Fibroblast of the conjunctiva (primary cell): Measurements from ENCODE around the gene TJP1.
A peak's percentile ranks its signal among the peaks of the same experiment; 100 is the strongest.
"Not testable (repeated sequence)": the region's sequence is repeated elsewhere in the genome, so short reads cannot be mapped to it uniquely, and the experiment has no call there.

Experiments used
- DNase-seq: peaks from one replicate; pipeline ENCODE4 v3.0.0-alpha.2; 2010; ENCODE audit warnings: low read depth

The TJP1 gene

DNA sequence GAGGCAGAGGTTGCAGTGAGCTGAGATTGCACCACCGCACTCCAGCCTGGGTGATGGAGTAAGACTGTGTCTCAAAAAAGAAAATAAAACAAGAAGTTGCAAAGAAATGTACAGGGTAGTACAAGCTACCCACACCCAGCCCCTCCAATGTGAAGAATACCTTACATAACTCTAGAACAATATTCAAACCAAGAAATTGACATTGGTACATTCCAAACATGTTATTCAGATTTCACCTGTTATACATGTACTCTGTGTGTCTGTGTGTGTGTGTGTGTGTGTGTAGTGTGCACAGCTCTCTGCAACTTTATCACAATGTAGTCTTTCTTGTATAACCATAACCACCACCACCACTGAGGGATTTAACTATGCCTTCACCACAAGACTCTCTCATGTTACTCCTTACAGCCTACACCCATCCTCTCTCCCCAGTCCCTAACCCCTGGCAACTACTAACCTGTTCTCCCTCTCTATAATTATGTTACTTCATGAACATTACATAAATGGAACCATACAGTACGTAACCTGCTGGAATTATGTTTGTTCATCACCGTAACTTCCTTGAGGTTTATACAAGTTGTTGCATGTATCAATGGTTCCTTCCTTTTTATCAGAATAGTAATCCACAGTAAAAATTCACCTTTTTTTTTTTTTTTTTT, 16.2 kb upstream of the TJP1 start:
- no peak for DNase-seq

DNA sequence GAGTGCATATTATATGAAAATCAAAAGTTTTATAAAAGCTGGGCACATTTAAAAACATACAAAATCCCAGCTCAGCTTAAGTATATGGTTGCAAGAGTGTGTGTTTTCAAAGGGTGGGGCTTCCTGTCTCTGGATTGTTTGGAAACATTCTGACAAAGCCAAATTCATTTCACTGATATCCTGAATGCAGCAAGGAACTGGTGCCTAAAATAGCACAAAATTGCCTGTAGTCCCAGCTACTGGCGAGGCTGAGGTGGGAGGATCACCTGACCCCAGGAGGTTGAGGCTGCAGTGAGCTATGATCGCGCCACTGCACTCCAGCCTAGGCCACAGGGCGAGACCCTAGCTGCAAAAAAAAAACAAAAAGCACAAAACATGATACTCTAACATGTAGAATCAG, 13.0 kb upstream of the TJP1 start:
- DNase-seq: no peak

DNA sequence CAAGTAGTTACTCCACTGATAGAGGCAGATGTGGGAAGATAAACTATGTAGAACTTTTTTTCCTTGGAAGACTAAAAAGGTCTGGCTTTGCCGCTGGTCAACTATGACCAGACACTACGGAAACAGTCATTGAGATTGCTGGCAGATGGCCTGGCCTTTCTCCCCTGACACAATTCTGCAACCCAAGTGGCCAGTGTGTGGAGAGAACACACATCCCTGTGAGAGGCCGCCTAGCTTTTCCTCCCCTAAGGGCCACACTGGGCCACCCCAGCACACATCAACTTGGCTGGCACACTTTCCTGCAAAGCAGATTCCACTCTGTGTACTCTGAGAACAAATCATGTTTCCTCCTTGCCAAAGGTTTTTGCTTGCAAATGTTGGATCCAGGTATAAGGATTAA, 10.4 kb upstream of the TJP1 start:
- DNase-seq: no peak

DNA sequence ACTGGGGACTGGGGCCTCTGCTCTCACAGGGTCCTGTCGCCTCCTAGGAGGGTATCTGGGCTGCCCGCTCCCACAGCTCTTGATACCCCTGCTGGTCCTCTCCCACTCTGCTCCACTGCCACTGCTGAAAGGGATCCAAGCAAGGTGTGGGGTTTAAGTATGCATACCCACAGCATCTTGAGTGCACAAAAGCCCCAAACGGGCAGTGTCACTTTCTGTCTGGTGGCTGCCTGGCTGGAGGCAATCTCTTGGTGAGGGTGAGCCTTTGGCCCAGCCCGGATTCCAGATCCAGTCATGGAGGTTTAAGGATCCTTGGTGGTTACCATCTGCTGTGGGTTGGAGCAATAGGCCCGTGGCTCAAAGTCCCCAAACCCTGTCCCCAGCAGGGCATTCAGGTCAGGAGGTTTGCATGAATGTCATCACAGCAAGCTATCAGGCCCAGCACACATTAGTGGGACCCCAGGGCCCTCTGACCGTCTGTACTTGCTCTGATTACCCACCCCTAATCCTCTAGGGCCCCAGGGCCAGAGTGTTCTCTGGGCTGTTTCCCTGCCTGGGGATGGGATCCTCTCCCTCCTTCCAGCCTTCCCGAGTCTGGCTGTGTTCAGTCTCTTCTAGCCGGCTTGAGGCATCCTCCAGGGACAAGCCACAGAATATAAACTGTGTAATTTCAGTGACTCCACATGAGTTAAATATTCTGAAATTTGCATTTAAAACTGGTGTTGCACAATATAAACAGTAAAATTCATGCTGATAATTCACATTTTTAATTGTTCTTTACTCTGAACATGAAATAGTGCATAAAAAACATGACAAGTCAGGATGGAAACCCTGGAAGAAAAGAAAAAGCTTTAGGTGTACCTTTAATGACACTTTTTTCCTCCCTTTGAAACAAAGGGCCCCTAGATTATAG, 4.9 kb upstream of the TJP1 start:
- no peak for DNase-seq

DNA sequence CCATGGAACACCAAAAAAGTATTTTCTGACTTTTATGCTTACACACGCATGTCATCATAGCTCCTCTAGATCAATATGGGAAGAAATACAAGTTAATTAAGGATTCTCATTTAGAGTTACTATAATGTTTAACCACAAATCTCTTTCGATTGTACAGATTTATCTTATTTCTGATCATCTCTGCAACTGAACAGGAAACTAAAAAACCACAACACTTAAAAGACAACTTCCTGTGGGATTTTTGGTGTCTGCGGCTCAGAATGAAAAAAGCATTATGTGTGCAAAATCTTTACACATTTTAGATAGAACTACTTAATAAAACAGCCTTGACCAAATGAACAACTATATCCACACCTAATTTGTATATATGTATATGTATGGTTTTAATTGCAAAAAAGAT, 3.0 kb upstream of the TJP1 start:
- no peak for DNase-seq

DNA sequence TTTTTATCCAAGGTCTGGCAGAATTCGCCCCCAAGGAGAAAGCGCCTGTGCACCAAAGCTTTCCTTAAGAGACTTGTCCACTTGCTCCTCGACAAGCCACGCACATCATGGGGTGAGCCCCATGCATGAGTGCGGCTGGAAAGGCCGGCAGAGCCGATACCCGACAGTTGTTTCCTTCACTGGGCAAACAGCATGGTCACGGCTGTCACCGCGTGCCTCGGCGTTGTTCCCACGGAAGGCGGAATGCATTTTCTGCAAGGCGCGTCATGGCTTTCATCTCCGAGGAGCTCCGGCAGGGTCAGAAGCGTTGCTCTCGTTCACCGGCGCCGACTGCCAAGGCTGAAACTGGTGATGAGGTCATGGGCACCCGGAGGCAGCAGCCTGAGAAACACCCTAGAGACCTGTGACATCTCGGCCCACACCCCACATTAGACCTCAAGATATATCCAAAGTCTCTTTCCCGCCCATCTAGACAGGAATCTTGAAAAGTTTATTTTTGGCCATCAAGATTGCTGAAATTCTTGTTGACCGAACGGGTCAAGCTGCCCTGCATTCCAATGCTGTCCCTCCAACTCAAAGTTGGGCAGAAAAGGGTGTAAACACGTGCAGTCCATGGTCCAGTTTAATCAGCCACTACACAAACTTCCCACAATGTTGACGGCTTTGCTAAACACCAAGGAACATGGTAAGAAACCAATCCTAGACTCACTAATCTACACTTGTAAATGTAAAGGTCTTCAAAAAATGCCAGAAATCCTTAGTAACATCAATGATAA, 604 bp upstream of the TJP1 start:
- peak; percentile 14 for DNase-seq

DNA sequence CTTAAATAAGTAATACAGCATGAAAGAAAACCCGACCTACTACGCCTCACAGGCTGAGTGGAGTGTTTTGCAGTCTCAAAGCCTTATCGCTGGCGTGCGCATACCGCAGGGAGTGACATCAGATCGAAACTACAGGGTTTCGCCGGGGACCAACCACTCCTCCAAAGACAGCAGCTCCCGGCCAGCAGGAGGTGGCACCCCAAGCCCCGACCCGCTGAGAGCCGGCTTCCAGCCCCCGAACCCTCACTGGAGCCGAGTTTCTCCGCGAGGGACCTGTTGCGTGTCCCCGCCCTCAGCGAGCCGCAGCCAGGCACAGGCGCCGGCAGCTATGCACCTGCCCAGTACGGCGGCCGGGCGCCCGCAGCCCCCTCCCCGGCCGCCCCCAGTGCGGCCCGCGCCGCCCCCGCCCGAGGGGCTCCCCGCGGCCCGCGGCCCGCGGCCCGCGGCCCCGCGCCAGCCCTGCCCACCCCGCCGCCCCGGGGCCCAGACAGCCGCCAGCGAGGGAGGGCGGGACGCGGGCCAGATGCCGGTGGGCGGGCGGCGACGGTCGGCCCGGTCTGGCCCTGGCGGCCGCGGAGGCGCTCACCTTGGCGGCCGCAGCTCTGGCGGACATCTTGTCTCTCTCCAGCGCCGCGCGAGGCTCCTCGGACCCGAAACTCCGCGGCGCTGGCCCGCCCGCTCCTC, 710 bp downstream of the TJP1 start:
- peak; percentile 42 for DNase-seq

DNA sequence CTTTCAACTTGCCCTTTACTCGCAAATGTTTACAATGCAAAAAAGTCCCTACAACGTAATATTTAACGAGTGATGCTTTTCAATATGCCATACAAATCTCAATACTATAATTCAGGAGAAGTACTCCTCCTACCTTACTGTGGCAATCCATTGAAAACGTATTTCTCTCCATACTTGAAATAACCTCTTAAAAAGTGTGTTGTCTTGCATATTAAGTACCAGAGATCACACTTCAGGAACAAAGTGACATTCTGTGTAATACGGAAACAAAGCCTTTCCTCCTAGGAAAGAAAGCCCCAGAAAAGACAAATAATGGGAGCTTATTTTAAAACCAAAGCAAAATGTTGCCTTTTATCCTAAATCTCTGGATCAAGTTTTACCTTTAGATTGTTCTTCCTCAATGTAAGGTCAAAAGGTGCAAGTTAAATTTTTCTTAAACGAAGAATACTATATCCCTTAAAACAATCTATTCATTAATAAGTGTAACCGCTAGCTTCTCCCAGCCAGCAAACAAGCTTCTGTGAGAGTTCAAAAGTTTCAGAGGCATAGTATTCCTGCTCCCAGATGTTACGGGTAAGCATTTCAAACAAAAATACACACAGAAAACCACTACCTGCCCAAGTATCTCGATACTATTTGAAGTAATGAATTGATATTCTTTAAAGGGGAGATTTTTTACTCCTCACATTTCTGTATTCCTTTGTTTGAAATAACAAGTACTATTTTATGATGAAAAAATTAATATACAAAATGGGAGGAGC, 1.7 kb downstream of the TJP1 start:
- no peak for DNase-seq

DNA sequence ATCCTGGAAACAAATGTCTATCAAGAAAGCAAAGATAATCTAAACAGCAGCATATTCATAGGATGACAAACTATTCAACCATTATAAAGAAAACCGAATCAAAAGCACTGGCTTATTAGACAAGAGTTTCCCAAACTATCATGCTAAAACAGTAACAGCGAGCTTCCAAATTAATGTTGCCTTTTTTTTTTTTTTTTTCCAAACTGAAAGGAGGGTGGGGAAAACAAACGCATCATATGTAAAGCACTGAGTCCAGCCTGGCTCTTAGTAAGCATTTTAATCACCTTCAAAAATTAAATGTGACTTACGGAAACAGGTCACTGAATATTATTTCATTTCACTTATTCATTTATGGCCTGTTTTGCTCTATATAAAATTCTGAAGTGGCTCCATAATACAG, 2.3 kb downstream of the TJP1 start:
- no peak for DNase-seq

DNA sequence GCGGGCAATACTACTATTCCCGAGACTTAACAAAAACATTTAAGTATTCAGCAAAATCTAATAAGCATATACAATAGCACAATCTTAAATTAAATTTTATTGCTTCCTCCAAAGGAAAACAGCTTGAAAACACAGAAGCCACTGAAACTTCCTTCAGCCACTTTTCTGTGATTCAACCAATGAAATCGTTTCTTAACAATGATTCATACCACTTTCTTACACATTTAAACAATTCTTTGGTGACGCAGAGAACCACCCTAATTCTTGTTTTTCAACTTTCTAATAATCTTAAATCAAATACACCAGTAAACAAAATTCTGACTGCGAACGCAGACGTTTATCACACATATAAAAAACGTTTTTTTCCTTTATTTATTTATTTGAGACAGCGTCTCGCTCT, 4.1 kb downstream of the TJP1 start:
- no peak for DNase-seq

DNA sequence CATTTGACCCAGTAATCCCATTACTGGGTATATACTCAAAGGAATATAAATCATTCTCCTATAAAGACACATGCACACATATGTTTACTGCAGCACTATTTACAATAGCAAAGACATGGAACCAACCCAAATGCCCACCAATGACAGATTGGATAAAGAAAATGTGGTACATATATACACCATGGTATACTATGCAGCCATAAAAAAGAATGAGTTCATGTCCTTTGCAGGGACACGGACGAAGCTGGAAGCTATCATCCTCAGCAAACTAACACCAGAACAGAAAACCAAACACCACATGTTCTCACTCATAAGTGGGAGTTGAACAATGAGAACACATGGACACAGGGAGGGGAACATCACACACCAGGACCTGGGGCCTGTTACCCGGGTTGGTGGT, 4.8 kb downstream of the TJP1 start:
- not testable (repeated sequence) for DNase-seq

DNA sequence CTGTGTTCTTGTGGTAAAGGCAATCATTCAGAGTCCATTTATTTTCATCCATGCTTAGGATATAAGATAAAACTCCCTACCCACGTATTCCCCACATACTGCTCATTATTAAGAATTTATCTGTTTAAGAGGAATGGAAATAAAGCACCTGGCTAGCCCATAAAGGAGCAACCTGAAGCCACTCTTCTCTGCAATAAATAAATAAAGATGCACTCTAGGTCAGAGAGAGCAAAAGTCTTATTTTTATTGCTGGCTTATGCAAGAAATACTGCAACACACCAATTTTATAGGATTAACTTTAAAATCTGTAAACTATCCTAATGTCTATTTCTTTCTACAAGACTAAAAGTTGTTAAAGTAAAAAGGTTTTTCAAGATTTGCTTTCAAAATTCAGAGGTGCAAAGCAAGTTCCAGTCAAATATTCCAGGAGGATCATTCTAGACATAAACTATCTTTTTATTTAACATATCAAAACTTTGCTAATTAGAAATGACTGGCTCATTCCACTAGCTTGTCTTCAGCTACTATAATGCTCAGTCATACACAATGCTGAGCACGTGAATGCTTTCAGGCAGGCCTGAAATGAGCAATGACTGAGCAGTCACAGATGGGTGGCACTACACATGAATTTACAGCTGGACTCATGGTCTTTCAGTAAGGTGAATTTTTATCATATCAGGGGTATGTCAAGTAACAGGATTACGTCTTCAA, 7.1 kb downstream of the TJP1 start:
- DNase-seq: no peak

DNA sequence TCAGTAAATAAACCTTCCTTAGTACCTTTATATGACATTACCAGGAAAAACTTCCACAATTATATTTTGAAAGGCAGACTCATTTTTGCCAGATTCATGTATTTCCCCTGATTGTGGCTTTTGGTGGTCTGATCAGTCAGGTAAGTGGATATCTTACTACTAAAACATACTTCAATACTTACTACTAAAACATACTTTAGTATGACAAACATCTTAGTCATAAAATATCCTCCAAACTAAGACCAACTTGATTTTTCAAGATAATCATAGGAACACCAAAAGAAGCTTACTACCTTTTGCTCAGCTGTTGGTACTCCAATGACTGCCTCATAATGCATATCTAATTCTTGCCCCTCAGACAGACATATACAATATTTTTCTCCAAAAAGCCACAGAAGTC, 9.3 kb downstream of the TJP1 start:
- DNase-seq: no peak

DNA sequence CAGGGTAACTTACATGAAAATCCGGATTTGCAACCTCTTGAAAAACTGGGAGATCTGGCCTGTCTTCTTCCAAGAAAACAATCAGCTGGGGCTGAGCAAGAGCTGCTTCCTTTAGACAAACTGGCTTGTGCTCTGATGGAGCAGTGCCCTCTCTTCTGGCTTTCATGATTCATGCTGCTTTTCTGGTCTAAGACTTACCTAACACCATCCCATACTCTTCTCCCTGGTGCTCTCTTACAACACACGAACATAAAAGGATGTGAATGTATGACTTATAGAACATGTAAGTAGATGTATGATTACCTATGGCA, 9.9 kb downstream of the TJP1 start:
- no peak for DNase-seq

DNA sequence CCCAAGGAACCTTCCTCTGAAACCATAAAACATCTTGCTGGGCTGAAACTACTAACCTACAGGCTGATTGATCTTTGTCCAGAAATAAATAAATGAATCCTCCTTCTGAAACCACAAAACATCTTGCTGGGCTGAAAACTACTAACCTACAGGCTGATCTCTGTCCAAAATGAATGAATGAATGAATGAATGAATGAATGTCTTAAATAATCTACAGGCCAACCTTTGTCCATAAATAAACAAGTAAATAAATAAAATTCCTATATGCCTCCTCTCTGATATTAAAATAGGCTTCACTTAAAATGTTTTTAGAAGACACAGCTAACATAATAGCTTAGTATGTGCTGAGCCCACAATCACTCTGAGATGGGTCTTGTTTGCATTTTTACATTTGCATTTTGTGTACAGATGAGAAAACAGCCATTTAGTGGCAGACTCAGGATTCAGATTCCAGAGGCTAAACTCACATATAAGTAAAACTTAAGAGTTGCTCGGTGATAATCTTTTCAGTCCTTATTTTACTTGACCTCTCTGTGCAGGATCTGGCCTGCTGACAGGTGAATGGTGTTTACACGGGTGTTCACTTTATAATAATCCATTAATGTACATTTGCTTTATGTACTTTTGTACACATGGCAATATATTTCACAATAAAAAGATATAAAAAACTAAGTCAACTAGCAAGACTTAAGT, 10.4 kb downstream of the TJP1 start:
- DNase-seq: no peak

DNA sequence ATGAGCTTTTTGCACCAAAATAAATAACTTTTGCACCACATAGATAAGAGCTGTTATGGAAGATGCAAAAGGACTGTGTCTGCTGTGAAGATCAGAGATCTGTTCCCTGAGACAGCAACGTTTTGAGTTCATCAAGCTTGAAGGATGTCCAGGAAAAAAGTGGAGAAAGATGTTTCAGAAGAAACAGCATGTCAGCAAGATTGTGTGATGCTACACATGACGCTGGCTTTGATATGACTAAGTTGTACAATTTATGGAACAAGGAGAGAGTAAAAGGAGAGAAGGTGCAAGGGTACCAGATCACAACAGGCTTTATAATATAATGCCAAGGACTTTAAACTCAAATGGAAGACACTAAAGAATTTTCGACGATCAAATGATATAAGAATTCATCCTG, 16.6 kb downstream of the TJP1 start:
- no peak for DNase-seq

DNA sequence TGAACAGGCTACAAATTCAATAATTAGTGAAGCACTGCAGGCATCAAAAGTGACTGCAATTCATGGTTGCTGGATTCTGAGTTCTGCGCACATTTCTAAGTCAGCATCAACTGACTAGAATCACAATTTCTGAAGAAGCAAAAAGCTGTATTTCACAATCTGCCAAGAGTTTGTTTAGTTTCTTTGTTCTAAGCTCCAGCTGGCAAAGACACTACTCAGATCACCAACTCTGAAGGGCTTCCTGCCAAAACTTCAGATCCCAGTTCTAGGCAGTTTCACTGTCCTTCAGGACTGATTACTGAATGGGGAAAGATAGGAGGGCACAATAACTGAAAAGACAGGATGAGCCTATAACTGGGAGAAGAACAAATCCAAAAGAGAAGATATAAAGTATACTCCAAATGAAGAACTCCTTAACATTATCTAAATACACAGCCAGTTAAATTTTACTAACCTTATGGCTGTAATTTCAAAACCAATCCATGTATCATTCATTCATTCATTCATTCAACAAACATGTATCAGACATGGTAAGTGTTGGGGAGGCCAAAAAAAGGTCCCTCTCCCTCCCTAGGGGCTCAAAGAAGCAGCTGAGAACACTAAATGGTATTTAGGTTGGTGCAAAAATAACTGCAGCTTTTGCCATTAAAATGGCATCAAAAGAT, 17.1 kb downstream of the TJP1 start:
- DNase-seq: peak; percentile 78

DNA sequence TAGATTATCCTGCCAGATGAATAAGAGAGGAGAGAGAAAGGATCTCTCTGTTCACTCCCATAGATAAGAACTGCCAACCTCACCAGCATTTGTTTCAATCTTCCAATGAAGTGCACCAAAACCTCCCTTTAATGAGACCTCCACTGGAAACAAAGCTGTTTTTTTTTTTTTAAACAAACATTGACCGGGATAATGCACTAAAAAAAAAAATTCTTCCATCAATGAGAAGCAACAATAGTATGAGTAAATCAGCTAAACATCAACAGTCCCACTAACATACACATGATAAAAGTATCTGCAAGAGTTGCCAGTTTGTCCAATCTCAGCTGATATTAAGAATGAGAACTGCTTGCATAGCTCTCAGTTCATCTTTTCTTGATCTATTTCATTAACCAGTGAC, 19.9 kb downstream of the TJP1 start:
- DNase-seq: no peak

DNA sequence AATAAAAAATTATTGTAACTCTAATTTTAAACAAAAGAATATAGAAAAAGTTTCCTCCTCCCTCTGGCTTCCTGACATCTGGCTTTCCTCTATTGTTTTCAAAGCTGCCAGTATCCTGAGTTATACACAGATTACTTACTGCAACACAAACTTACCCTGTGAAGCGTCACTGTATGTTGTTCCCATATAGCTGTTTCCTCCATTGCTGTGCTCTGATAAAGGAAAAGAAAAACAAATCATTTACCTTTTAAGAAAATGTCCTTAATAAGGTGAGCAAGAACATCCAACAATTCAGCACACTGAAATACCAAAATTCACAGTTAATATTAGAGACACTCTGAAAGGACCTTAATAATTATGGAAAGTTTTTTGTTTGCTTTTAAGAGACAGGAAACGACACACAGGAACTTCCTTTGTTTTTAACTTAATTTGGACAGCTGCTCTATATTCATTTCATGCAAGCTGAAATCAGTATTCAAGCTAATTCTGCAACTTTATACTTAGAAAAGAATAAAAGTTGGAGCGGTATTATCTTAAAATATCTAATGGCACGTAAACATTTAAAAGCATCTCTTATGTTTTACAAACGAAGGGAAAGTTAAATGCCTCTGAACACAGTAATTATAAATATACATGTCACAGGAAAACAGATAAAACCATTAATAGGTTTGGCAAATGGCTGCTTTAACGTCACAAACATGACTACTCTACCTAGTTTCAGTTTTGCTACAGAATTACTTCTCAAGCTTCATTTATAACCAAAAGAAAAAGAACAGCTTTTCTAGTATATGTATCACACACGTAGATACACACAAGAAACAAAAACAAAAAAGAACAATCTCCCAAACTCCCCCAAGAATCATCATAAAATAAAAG, 21.5 kb downstream of the TJP1 start:
- no peak for DNase-seq
